ENCODE measurements around the gene EXOC3L1.

The EXOC3L1 gene

DNA sequence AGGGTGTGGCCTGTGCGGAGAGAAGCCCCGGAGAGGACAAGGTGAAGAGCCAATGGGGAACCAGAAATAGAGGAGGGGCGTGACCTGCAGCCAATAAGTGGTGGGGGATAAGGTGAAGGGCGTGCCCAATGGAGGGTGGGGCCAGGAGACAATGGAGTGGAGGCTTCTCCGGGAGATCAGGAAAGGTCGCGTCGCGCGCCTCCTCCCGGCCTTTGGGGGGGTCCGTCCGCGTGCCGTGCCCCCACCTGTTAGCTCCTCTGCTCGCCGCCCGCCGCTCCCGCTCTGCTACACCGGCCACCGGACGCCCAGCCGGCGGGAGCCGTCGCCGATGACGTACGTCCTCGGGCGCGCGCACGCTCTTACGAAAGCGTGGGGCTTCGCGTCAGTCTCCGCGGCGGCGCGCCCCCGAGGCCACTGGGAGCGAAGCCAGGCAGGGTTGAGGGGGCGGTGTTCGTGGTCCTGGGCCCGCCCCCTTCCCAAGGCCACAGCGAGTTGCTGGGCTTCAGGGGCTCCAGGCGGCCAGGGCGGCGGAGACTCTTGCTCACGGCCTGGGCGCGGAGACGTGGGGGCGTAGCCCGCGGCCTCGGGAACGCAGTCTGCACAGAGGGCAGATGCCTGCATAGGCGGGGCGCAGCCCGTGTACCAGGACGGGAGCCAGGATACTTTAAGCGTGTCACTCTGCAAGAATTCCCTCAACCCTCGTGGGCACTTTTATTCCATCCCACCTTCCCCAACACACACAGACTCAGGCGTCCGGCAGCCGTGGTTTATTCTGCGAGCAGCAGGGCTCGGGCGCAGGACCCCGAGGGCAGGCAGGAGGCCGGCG is 6.1 kb downstream of the EXOC3L1 start, which contains the start of gene MATCAP1:
TSS of gene MATCAP1 (minus strand) at position 337 of the 826 bp plus-strand sequence. CDS start 3,353 bp downstream, outside the sequence.
- DNase-seq (ENCODE audit: low read depth in 1 of 2, low spot score in 1 of 2) = peak; percentile 75 to 86

DNA sequence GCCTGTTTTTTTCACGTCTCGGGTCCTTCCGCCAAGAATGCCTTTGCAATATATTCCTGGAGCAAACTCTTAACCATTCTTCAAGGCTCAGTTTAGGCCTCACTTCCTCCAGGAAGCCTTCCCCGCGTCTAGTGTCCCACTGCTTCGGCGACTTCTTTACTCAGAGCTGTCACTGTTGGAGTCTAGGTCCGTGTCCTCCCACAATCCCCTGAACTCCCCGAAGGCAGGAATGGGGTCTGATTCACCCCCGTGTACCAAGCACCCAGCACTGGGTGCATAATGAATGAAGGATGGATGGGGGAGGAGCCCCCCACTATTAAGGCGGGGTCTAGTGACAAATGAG is 6.7 kb downstream of the EXOC3L1 start:
- DNase-seq (ENCODE audit: low read depth in 1 of 2, low spot score in 1 of 2) = no peak

DNA sequence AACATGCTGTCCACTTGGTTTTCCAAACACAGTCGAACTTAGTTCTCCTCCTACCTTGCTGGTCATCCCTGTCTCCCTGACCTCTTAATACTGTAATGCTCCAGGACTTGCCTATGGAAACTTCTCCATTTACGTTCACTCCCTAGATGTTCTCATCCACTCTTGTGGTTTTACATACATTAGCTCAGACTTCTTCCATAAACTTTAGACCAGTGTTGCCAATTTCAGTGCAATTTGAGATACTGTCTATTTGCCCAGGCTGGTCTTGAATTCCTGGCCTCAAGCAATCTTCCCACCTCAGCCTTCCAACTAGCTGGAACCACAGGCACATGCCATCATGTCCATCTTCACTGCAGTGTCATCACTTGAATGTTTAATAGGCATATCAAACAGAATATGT is 7.6 kb downstream of the EXOC3L1 start:
- no peak for DNase-seq (ENCODE audit: low read depth in 1 of 2, low spot score in 1 of 2)

DNA sequence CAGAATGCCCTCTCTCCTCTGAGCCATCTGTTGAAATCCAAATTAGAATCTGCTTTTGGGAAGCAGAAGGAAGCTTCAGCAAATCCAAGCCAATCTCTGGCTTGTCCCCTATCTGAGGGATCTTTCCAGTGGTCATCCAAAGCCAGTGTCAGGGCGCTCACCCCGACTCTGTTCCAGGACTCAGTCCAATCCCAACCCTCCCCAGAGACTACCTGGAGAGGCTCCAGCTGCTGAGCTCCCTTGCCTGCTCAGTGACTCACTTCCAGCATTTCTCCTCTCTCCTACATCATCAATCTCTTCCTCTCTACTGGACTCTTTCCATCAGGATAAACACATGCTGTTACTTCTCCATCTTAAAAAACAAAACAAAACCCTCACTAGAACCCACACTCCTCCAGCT is 8.6 kb downstream of the EXOC3L1 start:
- DNase-seq (ENCODE audit: low read depth in 1 of 2, low spot score in 1 of 2) = no peak

DNA sequence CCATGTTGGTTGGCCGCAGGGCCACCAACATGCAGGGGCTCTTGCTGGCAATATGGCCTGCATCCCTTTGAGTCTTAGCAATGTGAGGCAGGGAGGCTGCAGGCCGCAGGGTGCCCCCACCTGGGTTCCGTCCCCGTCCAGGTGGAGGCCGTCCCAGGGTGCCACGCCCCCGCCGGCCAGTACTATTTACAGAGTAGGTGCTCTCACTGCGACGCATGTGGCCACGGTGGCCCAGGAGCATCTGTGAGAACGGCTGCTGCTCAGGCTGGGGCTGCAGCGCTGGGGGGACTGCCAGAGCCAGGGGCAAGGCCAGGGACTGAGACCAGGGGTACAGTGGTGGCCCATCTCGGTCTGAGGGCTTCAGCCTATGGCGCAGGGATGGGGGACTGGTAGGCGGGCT is 9.8 kb downstream of the EXOC3L1 start:
- DNase-seq (ENCODE audit: low read depth in 1 of 2, low spot score in 1 of 2) = no peak

DNA sequence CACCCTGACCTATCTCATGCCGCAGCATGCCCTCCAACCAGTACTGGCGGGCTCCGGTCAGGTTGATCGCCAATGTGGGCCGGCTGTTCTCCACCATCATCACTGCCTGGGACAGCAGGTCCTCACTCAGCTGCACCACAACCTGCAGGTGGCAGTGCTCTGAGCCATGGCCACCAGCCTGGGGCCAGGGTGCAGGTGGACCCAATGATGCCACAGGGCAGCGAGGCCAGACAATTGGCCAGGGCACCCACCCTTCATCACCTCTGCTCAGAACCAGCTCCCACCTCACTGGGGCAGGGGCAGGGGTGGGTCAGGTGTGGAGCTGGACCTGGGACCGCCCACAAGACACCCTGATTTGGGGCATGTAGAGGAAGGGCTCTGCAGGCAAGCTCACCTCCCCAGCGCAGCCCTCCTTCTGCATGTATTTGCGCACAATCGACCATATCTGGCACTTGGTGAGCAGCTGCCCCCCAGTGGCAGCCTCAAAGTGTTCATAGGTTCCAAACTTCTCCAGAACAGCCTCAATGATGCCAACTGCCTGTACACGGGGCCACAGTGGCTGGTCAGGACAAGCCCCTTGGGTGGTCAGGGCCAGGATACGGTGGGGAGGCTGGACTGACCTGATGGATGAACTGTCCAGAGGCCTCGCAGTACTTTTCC is 10.4 kb downstream of the EXOC3L1 start:
- DNase-seq (ENCODE audit: low read depth in 1 of 2, low spot score in 1 of 2) = no peak

DNA sequence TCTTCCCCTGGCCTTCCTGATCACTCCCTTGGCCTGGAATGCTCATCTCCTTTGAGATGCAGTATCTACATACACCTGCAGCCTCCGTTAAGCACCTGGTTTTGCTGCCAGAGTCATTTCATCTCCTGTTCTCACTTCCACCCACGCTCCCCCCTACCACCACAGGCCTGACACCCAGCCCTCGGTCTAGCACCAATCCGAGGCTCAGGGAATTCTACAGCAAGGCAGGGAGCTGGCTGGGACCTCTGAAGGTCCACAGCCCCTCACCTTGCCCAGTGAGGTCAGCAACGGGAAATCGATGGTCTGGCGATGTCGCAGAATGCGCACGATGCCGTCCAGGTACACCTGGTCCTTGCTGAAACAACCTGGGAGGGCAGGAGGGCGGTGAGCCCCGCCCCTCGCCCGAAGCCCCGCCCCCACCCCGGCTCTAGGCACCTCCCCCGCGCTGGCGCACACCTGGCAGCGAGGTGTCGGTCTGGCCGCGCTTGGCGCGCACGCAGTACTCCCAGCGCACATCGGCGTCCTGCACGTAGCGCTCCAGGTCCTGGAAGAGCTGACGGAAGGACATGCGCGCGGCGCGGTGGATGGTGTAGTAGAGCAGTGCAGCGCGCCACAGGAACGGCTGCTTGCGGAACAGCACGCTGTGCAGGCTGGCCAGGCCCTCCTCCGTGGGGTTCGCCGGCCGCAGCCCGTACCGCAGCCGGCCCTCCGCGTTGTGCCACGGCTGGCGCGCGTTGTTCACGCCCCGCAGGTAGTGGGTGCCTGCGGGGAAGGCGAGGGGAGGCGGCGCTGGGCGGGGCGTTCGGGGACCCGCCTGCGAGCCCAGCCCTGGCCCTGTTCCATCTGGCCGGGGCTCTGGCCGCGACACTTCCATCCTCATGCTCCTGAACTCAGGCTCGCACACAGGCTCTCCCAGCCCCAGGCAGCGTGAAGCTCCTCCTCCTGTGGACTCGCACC is 11.9 kb downstream of the EXOC3L1 start:
- peak; percentile 30 to 43 for DNase-seq (ENCODE audit: low read depth in 1 of 2, low spot score in 1 of 2)

DNA sequence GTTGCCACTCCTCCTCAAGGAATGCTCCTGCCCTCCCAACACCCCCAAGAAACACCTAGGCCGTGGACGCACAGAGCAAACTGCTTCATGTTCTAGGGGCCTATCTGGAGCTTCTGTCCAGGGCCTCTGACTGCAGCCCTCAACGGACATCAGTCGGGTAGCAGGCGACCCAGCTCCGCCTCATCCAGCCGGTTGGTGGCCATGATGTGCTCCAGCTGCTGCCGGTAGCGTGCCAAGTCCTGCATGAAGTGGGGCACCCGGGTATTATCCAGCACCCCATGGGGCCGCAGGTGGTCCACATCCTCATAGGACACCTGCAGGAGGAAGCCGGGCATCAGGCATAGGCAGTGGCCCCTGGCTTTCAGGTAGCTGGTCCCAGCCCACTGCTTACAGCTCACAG is 13.3 kb downstream of the EXOC3L1 start:
- no peak for DNase-seq (ENCODE audit: low read depth in 1 of 2, low spot score in 1 of 2)

DNA sequence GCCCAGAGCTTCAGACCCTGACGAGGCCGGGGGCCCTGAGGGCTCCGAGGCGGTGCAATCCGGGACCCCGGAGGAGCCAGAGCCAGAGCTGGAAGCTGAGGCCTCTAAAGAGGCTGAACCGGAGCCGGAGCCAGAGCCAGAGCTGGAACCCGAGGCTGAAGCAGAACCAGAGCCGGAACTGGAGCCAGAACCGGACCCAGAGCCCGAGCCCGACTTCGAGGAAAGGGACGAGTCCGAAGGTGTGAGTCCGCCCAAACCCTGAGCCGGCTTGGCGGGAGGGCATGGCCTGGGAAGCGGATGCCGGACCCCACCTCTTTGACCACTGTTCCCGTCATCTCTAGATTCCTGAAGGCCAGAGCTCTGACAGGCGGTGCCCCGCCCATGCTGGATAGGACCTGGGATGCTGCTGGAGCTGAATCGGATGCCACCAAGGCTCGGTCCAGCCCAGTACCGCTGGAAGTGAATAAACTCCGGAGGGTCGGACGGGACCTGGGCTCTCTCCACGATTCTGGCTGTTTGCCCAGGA is 15.2 kb downstream of the EXOC3L1 start:
- no peak for DNase-seq (ENCODE audit: low read depth in 1 of 2, low spot score in 1 of 2)

DNA sequence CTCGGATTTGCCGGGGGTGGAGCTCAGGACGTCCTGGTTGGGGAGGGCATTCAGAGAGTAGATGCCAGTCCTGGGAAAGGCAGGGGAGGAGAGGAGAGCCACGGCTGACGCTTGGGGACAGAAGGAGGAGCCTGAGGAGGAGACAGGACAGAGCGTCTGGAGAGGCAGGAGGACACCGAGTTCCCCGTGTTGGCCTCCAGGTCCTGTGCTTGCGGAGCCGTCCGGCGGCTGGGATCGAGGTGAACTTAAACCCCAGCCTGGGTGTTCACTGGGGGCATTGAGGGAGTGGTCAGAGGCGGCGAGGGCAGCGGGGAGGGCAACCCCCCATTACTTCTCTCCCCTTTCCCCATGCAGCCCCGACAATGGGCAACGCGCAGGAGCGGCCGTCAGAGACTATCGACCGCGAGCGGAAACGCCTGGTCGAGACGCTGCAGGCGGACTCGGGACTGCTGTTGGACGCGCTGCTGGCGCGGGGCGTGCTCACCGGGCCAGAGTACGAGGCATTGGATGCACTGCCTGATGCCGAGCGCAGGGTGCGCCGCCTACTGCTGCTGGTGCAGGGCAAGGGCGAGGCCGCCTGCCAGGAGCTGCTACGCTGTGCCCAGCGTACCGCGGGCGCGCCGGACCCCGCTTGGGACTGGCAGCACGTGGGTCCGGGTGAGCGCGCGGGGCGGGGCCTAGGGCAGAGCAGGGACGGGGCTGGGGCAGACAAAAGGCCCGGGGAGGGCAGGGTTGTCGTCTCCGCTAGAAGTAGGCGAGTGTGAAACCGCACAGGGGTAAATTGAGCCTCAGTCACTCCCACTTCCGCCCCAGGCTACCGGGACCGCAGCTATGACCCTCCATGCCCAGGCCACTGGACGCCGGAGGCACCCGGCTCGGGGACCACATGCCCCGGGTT is 15.9 kb downstream of the EXOC3L1 start:
- DNase-seq (ENCODE audit: low read depth in 1 of 2, low spot score in 1 of 2) = peak; percentile 45 to 50

DNA sequence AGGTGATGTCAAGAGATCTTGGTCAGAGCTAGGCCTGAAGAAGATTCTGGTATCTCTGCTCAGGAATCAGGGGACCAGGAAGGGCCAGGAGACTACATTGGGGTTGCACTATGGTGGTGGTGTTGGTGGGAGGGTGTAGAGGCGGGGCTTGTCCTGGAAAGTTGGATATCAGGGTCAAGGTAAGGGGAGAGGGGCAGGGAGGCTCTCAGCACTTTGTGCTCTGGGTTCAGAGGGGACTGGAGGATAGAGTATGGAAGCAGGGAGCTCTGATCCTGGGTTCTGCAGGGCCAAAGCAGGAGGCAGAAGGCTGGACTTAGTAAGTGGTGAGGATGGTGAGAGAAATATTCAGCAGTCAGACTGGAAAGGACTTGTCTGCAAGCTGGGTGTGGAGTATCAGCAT is 16.6 kb downstream of the EXOC3L1 start:
- no peak for DNase-seq (ENCODE audit: low read depth in 1 of 2, low spot score in 1 of 2)

DNA sequence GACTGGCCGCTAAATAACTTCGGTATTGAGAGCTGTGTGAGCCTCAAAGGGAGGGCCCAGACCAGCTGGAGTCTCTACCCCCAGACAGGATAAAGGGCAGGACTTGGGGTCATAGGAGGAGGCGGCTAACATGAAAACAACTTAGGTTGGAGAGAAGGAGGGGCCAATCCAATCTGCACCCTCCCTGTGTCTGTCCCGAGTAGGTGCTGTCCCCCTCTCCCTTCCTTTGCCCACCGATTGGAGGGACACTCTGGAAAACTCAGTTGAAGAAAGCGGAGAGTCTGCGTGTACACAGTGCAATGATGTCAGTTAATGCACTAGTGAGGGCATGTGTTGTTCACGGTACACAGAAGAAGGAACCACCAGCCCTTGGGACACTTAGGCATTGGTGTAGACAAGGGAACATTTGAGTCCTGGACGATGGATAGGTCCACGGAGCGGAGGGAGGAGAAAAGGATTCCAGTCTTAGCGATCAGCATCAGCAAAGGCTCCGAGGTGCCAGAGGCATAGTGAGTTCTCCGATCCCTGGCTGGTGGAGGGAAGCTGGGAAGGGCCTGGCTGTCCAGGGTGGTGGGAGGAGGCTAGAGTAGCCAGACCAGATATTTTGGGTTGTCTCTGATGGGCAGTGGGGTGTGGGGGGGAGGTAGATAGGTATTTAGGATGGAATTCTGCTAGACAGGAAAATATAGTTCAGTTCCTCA is 18.8 kb downstream of the EXOC3L1 start:
- no peak for DNase-seq (ENCODE audit: low read depth in 1 of 2, low spot score in 1 of 2)

DNA sequence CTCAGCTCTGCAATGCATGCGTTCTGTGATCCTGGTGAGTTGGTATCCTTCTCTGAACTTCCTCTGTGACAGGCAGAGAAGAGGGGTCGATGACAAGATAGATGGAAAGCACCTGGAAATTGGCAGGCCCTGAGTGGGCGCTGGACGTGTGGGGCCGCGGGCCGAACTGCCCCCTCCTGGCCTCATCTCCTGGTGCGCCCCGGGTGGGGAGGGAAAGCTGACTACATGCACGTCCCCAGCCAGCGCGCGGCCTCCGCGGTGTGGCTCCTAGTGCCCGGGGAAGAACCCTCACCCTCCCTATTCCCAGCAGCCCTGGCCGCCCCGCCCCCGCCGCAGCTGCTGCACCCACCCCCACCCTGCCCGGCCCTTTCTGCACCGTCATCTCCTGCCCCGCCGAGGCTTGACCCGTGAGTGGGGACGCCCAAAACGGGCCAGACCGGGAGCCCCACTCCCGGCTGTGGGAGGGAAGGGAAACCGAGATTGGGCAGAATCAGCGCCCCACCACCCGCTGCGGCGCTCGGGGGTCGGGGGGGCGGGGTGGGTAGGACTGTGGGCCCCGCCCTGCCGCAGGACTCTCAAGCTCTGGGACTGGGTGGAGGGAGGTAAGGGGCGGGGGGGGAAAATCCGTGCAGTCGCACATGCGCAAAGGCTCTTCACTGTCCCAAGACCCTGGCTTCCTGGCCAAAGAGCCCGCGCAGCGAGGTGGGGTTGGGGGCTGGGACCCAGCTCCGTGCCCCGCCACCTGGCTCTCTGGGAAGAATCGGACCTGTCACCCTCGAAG is 19.6 kb downstream of the EXOC3L1 start, which contains the start of gene NOL3:
TSS of gene NOL3 (plus strand) at position 371 of the 781 bp plus-strand sequence.
- no peak for DNase-seq (ENCODE audit: low read depth in 1 of 2, low spot score in 1 of 2)

DNA sequence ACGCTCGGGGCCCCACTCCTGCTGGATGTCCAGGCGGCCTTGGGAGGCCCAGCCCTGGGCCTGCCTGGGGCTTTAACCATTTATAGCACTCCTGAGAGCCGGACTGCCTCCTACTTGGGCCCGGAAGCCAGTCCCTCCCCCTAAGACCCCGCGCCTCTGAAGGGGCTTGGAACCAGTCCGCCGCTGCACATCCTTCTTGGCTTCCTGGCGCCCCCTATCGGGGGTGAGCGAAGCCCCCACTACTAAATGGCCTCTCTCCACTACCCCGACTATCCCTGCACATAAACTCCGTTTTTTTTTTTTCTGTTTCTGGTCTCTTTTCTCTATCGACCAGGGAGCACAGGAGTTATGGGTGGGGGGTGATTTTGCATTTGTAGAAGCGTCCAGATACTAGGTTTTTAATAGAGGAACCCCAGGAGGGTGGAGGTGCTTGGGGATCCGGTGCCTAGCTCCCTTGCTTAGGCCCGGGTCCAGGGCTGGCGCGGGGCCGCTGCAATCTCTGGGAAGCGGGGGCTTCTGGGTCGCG is 20.2 kb downstream of the EXOC3L1 start:
- DNase-seq (ENCODE audit: low read depth in 1 of 2, low spot score in 1 of 2) = no peak

DNA sequence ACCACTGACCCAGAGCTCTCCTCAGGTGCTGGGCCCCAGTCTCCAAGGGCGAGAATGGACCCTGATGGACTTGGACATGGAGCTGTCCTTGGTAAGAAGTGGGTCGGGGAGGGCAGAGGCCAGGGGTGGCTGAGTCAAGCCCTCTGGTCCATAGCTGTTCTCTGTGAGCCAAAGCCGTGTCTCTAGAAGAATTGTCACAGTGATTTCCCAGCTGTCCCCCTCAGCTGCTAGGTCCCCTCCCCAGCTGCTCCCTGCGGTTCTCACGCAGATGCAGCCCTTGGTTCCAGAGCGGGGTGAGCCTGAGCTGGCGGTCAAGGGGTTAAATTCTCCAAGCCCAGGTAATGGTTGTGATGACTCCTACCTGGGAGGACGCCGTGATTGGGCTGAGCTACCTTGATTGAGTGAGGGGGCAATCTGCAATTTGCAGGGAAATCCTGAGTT is 20.9 kb downstream of the EXOC3L1 start:
- DNase-seq (ENCODE audit: low read depth in 1 of 2, low spot score in 1 of 2) = no peak

DNA sequence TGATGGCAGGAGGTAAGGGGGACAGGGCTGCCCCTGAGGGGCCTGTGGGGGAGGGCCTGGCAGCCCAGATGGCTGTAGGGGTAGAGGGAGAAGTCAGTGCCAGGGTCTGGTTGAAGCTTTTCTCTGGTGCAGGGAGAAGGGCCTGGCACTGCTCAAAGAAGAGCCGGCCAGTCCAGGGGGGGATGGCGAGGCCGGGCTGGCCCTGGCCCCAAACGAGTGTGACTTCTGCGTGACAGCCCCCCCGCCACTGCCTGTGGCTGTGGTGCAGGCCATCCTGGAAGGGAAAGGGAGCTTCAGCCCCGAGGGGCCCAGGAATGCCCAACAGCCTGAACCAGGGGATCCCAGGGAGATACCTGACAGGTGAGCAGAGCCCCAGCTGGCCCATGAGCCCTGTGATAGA is 22.3 kb downstream of the EXOC3L1 start:
- no peak for DNase-seq (ENCODE audit: low read depth in 1 of 2, low spot score in 1 of 2)

DNA sequence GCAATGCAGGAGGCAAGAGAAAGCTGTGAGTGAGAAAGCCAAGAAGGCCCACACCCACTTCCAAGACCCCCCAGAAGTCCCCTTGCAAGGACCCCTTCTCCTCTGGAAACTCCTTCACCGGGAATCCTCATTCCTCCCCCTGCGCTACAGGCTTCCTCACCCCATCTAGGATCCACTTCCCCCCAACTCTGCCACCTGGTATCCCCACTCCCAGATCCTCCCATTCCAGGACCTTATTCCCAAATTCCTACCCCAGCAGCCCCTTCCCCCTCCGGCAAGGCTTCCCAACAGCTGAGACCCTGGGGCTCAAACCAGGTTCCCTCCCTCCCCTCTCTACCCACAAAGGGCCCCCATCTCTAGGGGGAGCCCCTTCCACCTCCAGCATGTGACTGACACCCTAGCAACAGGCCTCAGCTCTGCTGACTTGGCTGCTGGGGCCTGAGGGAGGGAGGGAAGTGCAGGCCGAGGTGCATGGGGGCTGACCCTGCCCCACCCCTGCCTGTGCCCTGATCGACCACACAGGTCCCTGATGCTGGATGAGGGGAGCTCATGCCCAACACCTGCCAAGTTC is 23.3 kb downstream of the EXOC3L1 start:
- DNase-seq (ENCODE audit: low read depth in 1 of 2, low spot score in 1 of 2) = no peak

DNA sequence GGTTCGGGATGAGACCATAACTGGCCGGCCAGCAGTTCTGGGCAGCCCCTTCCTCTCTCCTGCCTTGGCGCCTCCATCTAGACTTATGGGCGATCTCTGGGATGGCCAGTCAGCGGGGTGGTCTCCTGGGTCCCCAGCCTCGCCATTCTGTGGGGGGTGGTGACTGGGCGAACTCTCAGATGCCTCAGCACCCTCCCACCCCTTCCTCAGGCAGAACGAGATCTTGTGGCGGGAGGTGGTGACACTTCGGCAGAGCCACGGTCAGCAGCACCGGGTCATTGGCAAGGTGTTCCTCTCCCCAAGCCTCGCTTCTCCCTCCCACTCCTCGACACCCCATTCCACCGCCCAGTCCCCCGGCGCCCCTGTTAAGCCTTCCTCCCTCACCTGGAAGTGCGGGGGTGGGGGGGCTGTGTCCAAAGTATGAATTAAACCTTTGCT is 23.8 kb downstream of the EXOC3L1 start:
- DNase-seq (ENCODE audit: low read depth in 1 of 2, low spot score in 1 of 2) = no peak
